ENCODE measurements around the gene NALCN.

Gene NALCN

GRCh38 chr13:101080616-101081015, 335.7 kb downstream of the NALCN start:
- H3K27me3 ChIP-seq (ENCODE audit: control insufficient read depth, insufficient read depth, low read length), result no peaks in the 10 kb centered on the region
- H3K4me1 ChIP-seq (ENCODE audit: control insufficient read depth, insufficient read depth, low read length), result no peaks in the 10 kb centered on the region
- H3K9ac ChIP-seq (ENCODE audit: low read length), result no peak overlapping the region
- H3K36me3 ChIP-seq (ENCODE audit: control insufficient read depth, insufficient read depth, low read length), result no peaks in the 10 kb centered on the region
- H3K4me3 ChIP-seq (ENCODE audit: low read depth, low read length), result no peak overlapping the region
- no peak overlapping the region for H3K27ac ChIP-seq (ENCODE audit: low read depth, low read length)
- H3K9me3 ChIP-seq (ENCODE audit: control insufficient read depth, insufficient read depth, low read depth, low read length), result peaks cover 15% of the 10 kb centered on the region

- no peak overlapping the region for H3K9ac ChIP-seq (ENCODE audit: low read length)
- H3K4me1 ChIP-seq (ENCODE audit: control insufficient read depth, insufficient read depth, low read length), result no peaks in the 10 kb centered on the region
- H3K36me3 ChIP-seq (ENCODE audit: control insufficient read depth, insufficient read depth, low read length), result no peaks in the 10 kb centered on the region
- H3K27ac ChIP-seq (ENCODE audit: low read depth, low read length), result no peak overlapping the region
- H3K27me3 ChIP-seq (ENCODE audit: control insufficient read depth, insufficient read depth, low read length), result no peaks in the 10 kb centered on the region
- H3K9me3 ChIP-seq (ENCODE audit: control insufficient read depth, insufficient read depth, low read depth, low read length), result no peaks in the 10 kb centered on the region
- H3K4me3 ChIP-seq (ENCODE audit: low read depth, low read length), result no peak overlapping the region
Observed at GRCh38 chr13:101065329-101065728, 351.0 kb downstream of the NALCN start.

- Histone ChIP-seq H3K9me3 (ENCODE audit: control insufficient read depth, insufficient read depth, low read depth, low read length) (no peaks in the 10 kb centered on the region), H3K4me3 (ENCODE audit: low read depth, low read length) (no peak overlapping the region), H3K4me1 (ENCODE audit: control insufficient read depth, insufficient read depth, low read length) (peaks cover 5% of the 10 kb centered on the region; the same call in 1 of the 2 replicates), H3K27ac (ENCODE audit: low read depth, low read length) (no peak overlapping the region), H3K9ac (ENCODE audit: low read length) (no peak overlapping the region), H3K27me3 (ENCODE audit: control insufficient read depth, insufficient read depth, low read length) (no peaks in the 10 kb centered on the region), H3K36me3 (ENCODE audit: control insufficient read depth, insufficient read depth, low read length) (no peaks in the 10 kb centered on the region)
Observed at GRCh38 chr13:101059793-101060192, 356.5 kb downstream of the NALCN start.

- Histone ChIP-seq H3K4me3 (ENCODE audit: low read depth, low read length) (no peak overlapping the region), H3K36me3 (ENCODE audit: control insufficient read depth, insufficient read depth, low read length) (no peaks in the 10 kb centered on the region)
Observed at GRCh38 chr13:101058841-101059240, 357.5 kb downstream of the NALCN start.

GRCh38 chr13:101053301-101054093, 362.8 kb downstream of the NALCN start:
- Histone ChIP-seq H3K4me1 (ENCODE audit: control insufficient read depth, insufficient read depth, low read length) (peaks cover 5% of the 10 kb centered on the region; the same call in 1 of the 2 replicates), H3K27me3 (ENCODE audit: control insufficient read depth, insufficient read depth, low read length) (no peaks in the 10 kb centered on the region), H3K27ac (ENCODE audit: low read depth, low read length) (no peak overlapping the region), H3K36me3 (ENCODE audit: control insufficient read depth, insufficient read depth, low read length) (no peaks in the 10 kb centered on the region), H3K9ac (ENCODE audit: low read length) (no peak overlapping the region), H3K4me3 (ENCODE audit: low read depth, low read length) (no peak overlapping the region), H3K9me3 (ENCODE audit: control insufficient read depth, insufficient read depth, low read depth, low read length) (no peaks in the 10 kb centered on the region)

More at GRCh38 chr13:101058841-101059240, 357.5 kb downstream of the NALCN start:
- no peak overlapping the region for H3K9ac ChIP-seq (ENCODE audit: low read length)
- H3K27me3 ChIP-seq (ENCODE audit: control insufficient read depth, insufficient read depth, low read length), result no peaks in the 10 kb centered on the region
- no peak overlapping the region for H3K27ac ChIP-seq (ENCODE audit: low read depth, low read length)
- peaks cover 5% of the 10 kb centered on the region; the same call in 1 of the 2 replicates for H3K4me1 ChIP-seq (ENCODE audit: control insufficient read depth, insufficient read depth, low read length)
- H3K9me3 ChIP-seq (ENCODE audit: control insufficient read depth, insufficient read depth, low read depth, low read length), result no peaks in the 10 kb centered on the region

GRCh38 chr13:101049166-101049850, 367.0 kb downstream of the NALCN start:
- no peak overlapping the region for H3K9ac ChIP-seq (ENCODE audit: low read length)
- no peaks in the 10 kb centered on the region for H3K9me3 ChIP-seq (ENCODE audit: control insufficient read depth, insufficient read depth, low read depth, low read length)
- no peak overlapping the region for H3K4me3 ChIP-seq (ENCODE audit: low read depth, low read length)
- H3K27me3 ChIP-seq (ENCODE audit: control insufficient read depth, insufficient read depth, low read length), result no peaks in the 10 kb centered on the region
- peaks cover 7% of the 10 kb centered on the region; the same call in 1 of the 2 replicates for H3K4me1 ChIP-seq (ENCODE audit: control insufficient read depth, insufficient read depth, low read length)
- H3K36me3 ChIP-seq (ENCODE audit: control insufficient read depth, insufficient read depth, low read length), result no peaks in the 10 kb centered on the region
- no peak overlapping the region for H3K27ac ChIP-seq (ENCODE audit: low read depth, low read length)

GRCh38 chr13:101036546-101036945, 379.8 kb downstream of the NALCN start:
- no peaks in the 10 kb centered on the region for H3K27me3 ChIP-seq (ENCODE audit: control insufficient read depth, insufficient read depth, low read length)
- H3K27ac ChIP-seq (ENCODE audit: low read depth, low read length), result no peak overlapping the region
- H3K4me3 ChIP-seq (ENCODE audit: low read depth, low read length), result no peak overlapping the region
- H3K9ac ChIP-seq (ENCODE audit: low read length), result no peak overlapping the region
- H3K4me1 ChIP-seq (ENCODE audit: control insufficient read depth, insufficient read depth, low read length), result peaks cover 4% of the 10 kb centered on the region; the same call in 1 of the 2 replicates
- no peaks in the 10 kb centered on the region for H3K9me3 ChIP-seq (ENCODE audit: control insufficient read depth, insufficient read depth, low read depth, low read length)
- no peaks in the 10 kb centered on the region for H3K36me3 ChIP-seq (ENCODE audit: control insufficient read depth, insufficient read depth, low read length)

GRCh38 chr13:101035119-101035620, 381.1 kb downstream of the NALCN start:
- Histone ChIP-seq H3K9me3 (ENCODE audit: control insufficient read depth, insufficient read depth, low read depth, low read length) (no peaks in the 10 kb centered on the region), H3K9ac (ENCODE audit: low read length) (no peak overlapping the region), H3K27me3 (ENCODE audit: control insufficient read depth, insufficient read depth, low read length) (no peaks in the 10 kb centered on the region), H3K4me3 (ENCODE audit: low read depth, low read length) (no peak overlapping the region), H3K4me1 (ENCODE audit: control insufficient read depth, insufficient read depth, low read length) (peaks cover 4% of the 10 kb centered on the region; the same call in 1 of the 2 replicates), H3K27ac (ENCODE audit: low read depth, low read length) (no peak overlapping the region), H3K36me3 (ENCODE audit: control insufficient read depth, insufficient read depth, low read length) (no peaks in the 10 kb centered on the region)

- Histone ChIP-seq H3K27me3 (ENCODE audit: control insufficient read depth, insufficient read depth, low read length) (no peaks in the 10 kb centered on the region), H3K4me3 (ENCODE audit: low read depth, low read length) (no peak overlapping the region), H3K9me3 (ENCODE audit: control insufficient read depth, insufficient read depth, low read depth, low read length) (no peaks in the 10 kb centered on the region), H3K9ac (ENCODE audit: low read length) (no peak overlapping the region), H3K27ac (ENCODE audit: low read depth, low read length) (no peak overlapping the region), H3K36me3 (ENCODE audit: control insufficient read depth, insufficient read depth, low read length) (no peaks in the 10 kb centered on the region), H3K4me1 (ENCODE audit: control insufficient read depth, insufficient read depth, low read length) (no peaks in the 10 kb centered on the region)
Observed at GRCh38 chr13:101026736-101027398, 389.4 kb downstream of the NALCN start.

GRCh38 chr13:101026328-101026727, 390.0 kb downstream of the NALCN start:
- Histone ChIP-seq H3K4me3 (ENCODE audit: low read depth, low read length) (no peak overlapping the region), H3K9ac (ENCODE audit: low read length) (no peak overlapping the region), H3K36me3 (ENCODE audit: control insufficient read depth, insufficient read depth, low read length) (no peaks in the 10 kb centered on the region), H3K27me3 (ENCODE audit: control insufficient read depth, insufficient read depth, low read length) (no peaks in the 10 kb centered on the region), H3K4me1 (ENCODE audit: control insufficient read depth, insufficient read depth, low read length) (no peaks in the 10 kb centered on the region), H3K9me3 (ENCODE audit: control insufficient read depth, insufficient read depth, low read depth, low read length) (no peaks in the 10 kb centered on the region), H3K27ac (ENCODE audit: low read depth, low read length) (no peak overlapping the region)
